ENCODE measurements around the gene RIC3.

Gene RIC3

GRCh38 chr11:8102965-8103364 is 65.9 kb downstream of the RIC3 start:
- DNase-seq (ENCODE audit: low spot score): no peak

DNA sequence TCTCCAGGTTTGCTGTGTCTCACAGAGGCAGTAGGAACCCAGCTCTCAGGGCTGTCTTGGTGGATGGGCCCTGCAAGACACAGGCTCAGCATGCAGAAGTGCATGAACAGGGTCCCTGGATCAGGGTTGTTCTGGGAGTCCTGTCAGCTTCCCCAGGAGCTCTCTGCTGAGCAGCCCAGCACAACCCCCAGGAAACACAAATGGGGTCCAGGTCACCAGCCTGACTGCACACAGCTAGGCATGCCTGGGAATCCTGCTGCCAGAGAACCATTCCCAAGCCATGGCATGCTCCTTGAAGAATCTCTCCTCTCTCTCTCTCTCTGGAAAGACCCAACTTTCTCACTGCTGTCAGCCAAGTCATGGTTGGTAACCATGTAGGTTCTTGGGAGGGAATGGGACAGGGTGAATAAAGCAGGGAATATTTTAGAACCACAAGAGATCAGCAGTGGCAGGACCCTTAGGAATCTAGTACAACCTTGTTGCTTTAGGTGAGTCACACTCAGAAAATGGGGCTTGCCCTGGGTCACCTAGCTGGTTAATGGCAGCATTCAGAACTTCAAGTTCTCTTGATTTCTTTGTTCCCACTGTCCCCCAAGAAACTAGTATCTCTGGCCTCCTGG is 66.4 kb downstream of the RIC3 start:
- DNase-seq (ENCODE audit: low spot score): no peak

DNA sequence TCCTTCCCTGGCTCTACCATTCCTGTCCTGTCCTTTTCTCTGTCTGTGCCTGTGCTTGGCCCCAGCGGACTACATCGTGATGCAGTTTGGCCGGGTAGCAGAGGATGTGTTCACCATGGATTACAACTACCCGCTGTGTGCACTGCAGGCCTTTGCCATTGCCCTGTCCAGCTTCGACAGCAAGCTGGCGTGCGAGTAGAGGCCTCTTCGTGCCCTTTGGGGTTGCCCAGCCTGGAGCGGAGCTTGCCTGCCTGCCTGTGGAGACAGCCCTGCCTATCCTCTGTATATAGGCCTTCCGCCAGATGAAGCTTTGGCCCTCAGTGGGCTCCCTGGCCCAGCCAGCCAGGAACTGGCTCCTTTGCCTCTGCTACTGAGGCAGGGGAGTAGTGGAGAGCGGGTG is 67.4 kb downstream of the RIC3 start:
- DNase-seq (ENCODE audit: low spot score): no peak

DNA sequence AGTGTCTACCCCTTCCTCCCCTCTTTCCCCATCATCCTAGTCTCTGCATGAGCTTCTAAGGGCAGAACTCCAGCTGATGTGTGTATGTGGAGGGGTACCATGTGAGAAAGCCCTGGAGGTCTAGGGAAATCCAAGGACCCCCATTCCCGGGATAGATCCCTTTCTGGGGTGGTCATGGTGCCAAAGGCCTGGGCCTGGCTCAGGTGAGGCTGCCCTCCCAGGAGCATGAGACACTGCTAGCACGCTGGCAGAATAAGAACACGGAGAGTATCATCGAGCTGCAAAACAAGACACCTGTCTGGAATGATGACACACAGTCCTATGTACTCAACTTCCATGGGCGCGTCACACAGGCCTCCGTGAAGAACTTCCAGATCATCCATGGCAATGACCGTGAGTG is 68.2 kb downstream of the RIC3 start:
- no peak for DNase-seq (ENCODE audit: low spot score)

GRCh38 chr11:8100158-8100557 is 68.7 kb downstream of the RIC3 start:
- DNase-seq (ENCODE audit: low spot score): no peak

GRCh38 chr11:8099291-8099899 is 69.4 kb downstream of the RIC3 start:
- DNase-seq (ENCODE audit: low spot score): peak; percentile 54

DNA sequence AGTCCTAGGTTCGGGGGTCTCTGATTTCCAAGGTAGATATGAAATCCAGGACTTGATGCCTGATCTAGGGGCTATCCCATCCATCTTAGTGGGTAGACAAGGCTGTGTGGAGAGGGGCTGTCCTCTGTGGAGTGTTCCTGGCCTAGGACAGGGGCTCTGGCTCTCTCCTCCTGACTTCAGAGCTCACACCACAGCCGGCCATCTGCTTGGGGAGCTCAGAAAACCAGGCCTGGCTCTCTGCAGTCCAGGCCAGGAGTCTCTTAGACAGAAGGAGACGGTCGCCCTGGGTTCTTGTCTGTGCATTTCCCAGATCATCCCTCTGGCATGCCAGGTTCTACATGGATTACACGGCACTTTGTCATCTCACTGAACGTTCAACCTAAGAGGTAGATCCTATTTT is 69.9 kb downstream of the RIC3 start:
- DNase-seq (ENCODE audit: low spot score): no peak

- DNase-seq (ENCODE audit: low spot score): no peak
These were observed 70.5 kb downstream of the RIC3 start for GRCh38 chr11:8098361-8098760.

GRCh38 chr11:8097926-8098325 is 70.9 kb downstream of the RIC3 start:
- no peak for DNase-seq (ENCODE audit: low spot score)

- no peak for DNase-seq (ENCODE audit: low spot score)
These were observed 71.4 kb downstream of the RIC3 start for GRCh38 chr11:8097468-8097867.

DNA sequence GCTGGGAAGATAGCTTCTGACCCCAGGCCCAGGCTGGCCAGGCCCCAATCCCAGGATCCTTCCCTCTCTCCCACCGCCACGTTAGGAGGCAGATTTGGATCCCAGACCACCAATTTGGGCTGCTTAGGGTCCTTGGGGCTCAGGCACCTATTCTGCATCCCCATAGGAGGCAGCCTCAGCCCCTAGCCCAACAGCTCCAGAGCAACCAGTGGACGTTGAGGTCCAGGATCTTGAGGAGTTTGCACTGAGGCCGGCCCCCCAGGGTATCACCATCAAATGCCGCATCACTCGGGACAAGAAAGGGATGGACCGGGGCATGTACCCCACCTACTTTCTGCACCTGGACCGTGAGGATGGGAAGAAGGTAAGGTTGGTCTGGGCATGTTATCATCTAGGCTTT is 71.8 kb downstream of the RIC3 start:
- no peak for DNase-seq (ENCODE audit: low spot score)

DNA sequence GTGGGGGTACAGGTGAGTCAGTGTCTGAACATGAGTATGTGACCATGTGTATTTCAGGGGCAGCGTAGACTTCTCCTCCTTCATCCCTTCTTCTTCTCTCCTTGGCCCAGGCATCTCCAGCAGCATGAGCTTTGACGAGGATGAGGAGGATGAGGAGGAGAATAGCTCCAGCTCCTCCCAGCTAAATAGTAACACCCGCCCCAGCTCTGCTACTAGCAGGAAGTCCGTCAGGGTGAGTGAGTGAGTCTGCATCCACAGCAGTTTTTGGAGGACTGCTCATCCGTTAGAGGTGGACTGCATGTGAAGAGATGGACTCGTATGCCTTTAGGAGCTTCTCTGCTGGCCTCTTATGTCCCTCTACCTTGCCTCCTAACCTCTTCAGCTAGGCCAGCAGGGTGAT is 72.2 kb downstream of the RIC3 start:
- no peak for DNase-seq (ENCODE audit: low spot score)

GRCh38 chr11:8095806-8096522 is 72.9 kb downstream of the RIC3 start:
- DNase-seq (ENCODE audit: low spot score): no peak

GRCh38 chr11:8095371-8095770 is 73.5 kb downstream of the RIC3 start:
- no peak for DNase-seq (ENCODE audit: low spot score)

DNA sequence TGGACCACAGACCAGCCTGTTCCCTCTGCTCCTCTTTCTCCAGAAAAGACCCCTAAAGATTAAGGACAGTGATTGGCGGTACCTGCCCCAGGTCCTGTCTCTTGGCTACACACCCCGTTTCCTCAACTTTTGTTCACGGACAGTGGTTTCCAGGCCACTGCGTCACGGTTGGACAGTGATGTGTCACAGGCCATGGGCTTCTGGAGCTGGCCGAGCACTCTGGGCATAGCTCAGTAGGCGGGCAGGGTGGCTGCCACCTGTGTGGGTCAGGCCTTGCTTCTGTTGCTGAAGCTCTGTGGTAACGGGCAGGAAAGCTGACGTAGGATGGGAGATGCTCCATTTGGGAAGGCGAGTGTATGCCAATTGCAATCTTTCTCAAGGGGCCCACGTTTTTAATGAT is 74.2 kb downstream of the RIC3 start:
- no peak for DNase-seq (ENCODE audit: low spot score)

- no peak for DNase-seq (ENCODE audit: low spot score)
These were observed 74.8 kb downstream of the RIC3 start for GRCh38 chr11:8093931-8094575.

DNA sequence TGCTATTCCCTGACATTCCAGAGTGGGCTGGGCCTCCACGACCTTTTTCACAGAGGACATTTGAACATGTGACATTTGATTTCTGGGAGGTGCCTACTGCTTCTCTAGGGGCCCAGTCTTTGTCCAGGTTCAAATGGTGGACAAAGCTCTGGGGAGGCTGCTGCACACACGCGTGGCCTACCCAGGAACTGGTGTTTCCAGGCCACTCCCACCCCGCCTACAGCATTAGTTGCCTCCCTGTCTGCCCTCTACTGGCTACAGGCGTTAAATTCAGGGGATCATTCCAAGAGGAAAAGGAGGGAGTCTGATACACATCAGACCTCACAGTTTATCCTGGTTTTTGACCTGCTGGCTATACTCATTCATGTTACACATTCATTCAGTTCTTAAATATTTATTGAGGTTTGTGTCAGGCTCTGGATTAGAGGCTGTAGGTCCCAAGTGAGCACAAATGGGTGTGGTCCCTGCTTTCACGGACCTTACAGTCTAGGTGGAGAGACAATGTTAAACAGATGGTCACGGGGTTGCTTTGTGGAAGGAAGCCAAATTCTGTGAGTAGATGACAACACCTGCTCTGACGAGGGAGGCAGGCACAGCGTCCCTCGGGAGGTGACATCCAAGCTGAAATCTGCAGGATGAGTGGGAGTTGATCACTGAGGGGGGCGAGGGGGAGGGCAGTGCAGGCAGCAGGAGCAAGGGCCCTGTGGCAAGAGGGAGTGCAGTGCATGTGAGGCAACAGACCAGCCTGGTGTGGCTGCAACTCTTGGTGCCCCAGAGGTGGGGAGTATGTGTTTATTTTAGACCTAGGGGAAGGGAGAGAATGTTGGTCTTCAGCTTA is 76.0 kb downstream of the RIC3 start:
- peak; percentile 12 for DNase-seq (ENCODE audit: low spot score)

DNA sequence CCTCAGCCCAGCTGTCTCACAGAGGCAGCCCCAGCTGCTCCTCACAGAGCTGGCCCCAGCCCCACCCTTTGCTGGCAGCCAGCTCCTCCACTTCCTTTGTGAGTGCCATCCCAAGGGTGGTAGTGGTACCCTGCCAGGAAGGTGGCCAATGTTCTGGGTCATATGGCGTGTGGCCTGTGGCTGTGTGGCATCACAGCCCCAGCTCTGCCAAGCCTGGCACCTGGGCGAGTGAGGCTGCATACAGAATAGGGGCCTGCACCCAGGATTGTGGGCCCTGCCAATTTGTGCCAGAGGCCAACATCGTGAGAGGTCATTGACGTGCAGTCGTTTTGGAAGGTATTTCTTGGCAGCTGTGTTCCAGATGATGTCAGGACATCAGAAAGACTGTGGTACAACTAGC is 77.1 kb downstream of the RIC3 start:
- DNase-seq (ENCODE audit: low spot score): no peak

- no peak for DNase-seq (ENCODE audit: low spot score)
These were observed 78.1 kb downstream of the RIC3 start for GRCh38 chr11:8090756-8091155.

DNA sequence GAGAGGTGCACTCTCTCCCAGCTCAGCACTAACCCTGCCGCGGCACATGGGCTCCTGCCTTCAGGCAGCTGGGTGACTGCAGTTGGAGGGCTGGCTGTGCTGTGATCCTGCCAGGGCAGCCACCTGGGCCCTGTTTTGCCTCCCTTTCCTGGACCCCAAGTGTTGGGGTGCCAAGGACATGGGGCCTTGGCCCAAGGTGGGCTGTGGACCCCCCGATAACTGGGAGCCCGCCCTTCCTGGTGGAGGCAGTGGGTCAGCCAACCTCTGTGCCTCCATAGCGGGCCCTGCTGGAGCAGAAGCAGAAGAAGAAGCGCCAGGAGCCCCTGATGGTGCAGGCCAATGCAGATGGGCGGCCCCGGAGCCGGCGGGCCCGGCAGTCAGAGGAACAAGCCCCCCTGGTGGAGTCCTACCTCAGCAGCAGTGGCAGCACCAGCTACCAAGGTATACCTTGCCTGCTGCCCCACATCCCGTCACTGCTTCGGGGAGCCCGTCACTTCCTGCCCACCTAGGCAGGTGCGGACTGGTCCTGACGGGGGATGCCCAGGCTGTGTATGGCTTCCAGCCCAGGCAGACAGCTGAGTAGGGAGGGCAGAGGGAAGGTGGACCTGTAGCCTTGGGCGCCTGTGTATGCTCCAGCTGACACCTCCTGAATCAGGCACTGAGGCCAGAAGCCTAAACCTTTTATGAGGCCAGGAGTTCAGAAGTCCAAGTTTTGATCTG is 78.9 kb downstream of the RIC3 start:
- DNase-seq (ENCODE audit: low spot score): no peak

- no peak for DNase-seq (ENCODE audit: low spot score)
These were observed 81.1 kb downstream of the RIC3 start for GRCh38 chr11:8087756-8088155.

DNA sequence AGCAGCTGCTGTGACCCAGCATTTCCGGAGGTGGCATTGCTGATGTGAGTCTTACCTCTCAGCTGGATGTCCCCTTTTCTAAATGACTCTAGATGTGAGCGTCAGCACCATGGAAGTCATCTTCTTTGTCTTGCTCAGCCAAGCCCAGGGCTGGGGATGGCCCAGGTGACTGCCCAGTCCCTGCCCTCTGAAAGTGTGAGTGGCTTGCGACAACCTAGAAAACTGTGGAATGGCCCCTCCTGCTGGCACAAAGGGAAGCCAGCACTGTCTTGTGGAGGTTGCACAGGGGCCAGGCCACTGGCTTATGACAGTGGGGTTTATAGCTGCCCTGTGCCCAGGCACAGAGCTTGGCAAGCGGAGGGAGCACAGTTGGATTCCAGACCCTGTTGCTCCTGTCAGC is 81.6 kb downstream of the RIC3 start:
- DNase-seq (ENCODE audit: low spot score): no peak
